ES-I3 (cell line): ENCODE measurements around the gene RIPK3.
"Not testable (repeated sequence)": the region's sequence is repeated elsewhere in the genome, so short reads cannot be mapped to it uniquely, and the experiment has no call there.

Experiments
- H3K36me3 ChIP-seq: 2 replicates; pipeline ENCODE4 v1.6.1; 2013; ENCODE audit warnings: mild to moderate bottlenecking, low read length, control low read depth, moderate library complexity; ENCODE audit not compliant: insufficient read depth
- H3K4me1 ChIP-seq: 2 replicates; pipeline ENCODE4 v1.6.1; 2013; ENCODE audit warnings: mild to moderate bottlenecking, control low read depth, low read length; ENCODE audit not compliant: insufficient read depth
- H3K9ac ChIP-seq: 2 replicates; pipeline ENCODE4 v1.6.1; 2013; ENCODE audit warnings: low read depth, mild to moderate bottlenecking, low read length, moderate library complexity
- H3K9me3 ChIP-seq: 2 replicates; pipeline ENCODE4 v1.6.1; 2013; ENCODE audit warnings: mild to moderate bottlenecking, low read length, moderate library complexity; ENCODE audit not compliant: control insufficient read depth, insufficient read depth

Gene RIPK3

GRCh38 chr14:24339284-24340151 lies at the start of gene RIPK3:
Gene RIPK3 (minus strand): TSS chr14:24339991. CDS start chr14:24339826, 165 bp downstream.
- Histone ChIP-seq H3K4me1 (peaks cover 6% of the 10 kb centered on the region; the same call in 1 of the 2 replicates), H3K36me3 (no peaks in the 10 kb centered on the region), H3K9ac (peak within 1 kb of the TSS; percentile 65), H3K9me3 (no peaks in the 10 kb centered on the region)

DNA sequence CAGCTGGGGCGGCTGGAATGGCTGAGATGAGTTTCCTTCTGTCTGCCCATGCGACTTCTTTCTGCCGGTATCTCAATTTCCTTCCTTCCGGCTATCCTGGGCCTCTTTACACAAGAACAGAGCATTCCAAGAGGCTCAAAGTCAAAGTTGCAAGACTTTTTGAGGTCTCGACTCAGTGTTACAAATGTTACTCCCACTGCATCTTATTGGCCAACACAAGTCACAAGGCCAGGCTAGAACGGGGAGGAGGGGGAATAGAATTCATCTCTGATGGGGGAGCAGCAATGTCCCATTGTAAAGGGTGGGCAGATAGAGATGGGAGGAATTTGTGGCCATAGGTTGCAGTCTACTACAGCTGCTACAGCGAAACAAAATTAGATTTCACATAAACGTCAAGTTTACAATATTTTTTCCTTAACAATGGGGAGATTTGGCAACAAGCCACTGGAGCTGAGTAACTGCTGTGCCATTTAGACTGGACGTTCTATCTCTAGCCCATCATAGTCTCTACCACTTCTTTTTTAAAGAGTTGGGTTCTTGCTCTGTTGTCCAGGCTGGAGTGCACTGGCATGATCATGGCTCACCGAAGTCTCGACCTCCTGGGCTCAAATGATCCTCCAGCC lies 49.5 kb upstream of the RIPK3 start:
- Histone ChIP-seq H3K9me3 (no peaks in the 10 kb centered on the region), H3K9ac (no peak overlapping the region), H3K36me3 (no peaks in the 10 kb centered on the region), H3K4me1 (peaks cover 18% of the 10 kb centered on the region; the same call in 1 of the 2 replicates)

- no peaks in the 10 kb centered on the region for H3K36me3 ChIP-seq
- H3K4me1 ChIP-seq = peaks cover 18% of the 10 kb centered on the region; the same call in 1 of the 2 replicates
- no peak overlapping the region for H3K9ac ChIP-seq
- H3K9me3 ChIP-seq = no peaks in the 10 kb centered on the region
Observed at GRCh38 chr14:24388474-24389179, 48.8 kb upstream of the RIPK3 start.

- H3K9me3 ChIP-seq, H3K9ac ChIP-seq, H3K36me3 ChIP-seq: not testable (repeated sequence)
- H3K4me1 ChIP-seq = peaks cover 14% of the 10 kb centered on the region; the same call in 1 of the 2 replicates
Observed at GRCh38 chr14:24387579-24387978, 47.8 kb upstream of the RIPK3 start.

GRCh38 chr14:24387009-24387345 lies 47.2 kb upstream of the RIPK3 start:
- peaks cover 11% of the 10 kb centered on the region; the same call in 1 of the 2 replicates for H3K4me1 ChIP-seq
- no peak overlapping the region for H3K9ac ChIP-seq
- H3K36me3 ChIP-seq = no peaks in the 10 kb centered on the region

DNA sequence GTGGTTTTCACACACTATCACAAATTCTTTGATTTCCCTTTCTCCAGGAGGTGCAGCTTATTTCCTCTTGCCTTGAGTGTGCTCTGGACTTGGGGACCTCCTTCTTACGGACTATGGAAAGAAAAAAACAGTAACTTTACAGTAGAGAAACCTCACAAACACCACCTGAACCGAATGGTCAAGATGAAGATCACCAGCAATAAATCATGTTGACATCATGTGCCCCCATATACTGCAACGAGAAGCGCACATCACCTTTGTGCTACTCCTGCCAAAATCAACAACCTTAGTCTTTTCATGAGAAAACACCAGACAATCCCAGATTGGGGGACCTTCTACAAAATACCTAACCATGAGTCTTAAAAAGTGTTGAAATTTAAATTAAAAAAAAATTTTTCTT lies 45.7 kb upstream of the RIPK3 start:
- no peak overlapping the region for H3K9ac ChIP-seq
- no peaks in the 10 kb centered on the region for H3K9me3 ChIP-seq
- peaks cover 24% of the 10 kb centered on the region for H3K4me1 ChIP-seq
- no peaks in the 10 kb centered on the region for H3K36me3 ChIP-seq

More at GRCh38 chr14:24387009-24387345, 47.2 kb upstream of the RIPK3 start:
- H3K9me3 ChIP-seq = no peaks in the 10 kb centered on the region

GRCh38 chr14:24384169-24384568 lies 44.4 kb upstream of the RIPK3 start:
- H3K4me1 ChIP-seq = peaks cover 27% of the 10 kb centered on the region
- no peaks in the 10 kb centered on the region for H3K9me3 ChIP-seq
- no peak overlapping the region for H3K9ac ChIP-seq
- no peaks in the 10 kb centered on the region for H3K36me3 ChIP-seq

- H3K9me3 ChIP-seq = no peaks in the 10 kb centered on the region
Observed at GRCh38 chr14:24382064-24382371, 42.2 kb upstream of the RIPK3 start.

GRCh38 chr14:24381363-24382063 lies 41.7 kb upstream of the RIPK3 start:
- H3K9ac ChIP-seq = no peak overlapping the region
- H3K36me3 ChIP-seq = no peaks in the 10 kb centered on the region
- no peaks in the 10 kb centered on the region for H3K9me3 ChIP-seq

More at GRCh38 chr14:24382064-24382371, 42.2 kb upstream of the RIPK3 start:
- Histone ChIP-seq H3K9ac (no peak overlapping the region), H3K36me3 (no peaks in the 10 kb centered on the region), H3K4me1 (peaks cover 25% of the 10 kb centered on the region)

DNA sequence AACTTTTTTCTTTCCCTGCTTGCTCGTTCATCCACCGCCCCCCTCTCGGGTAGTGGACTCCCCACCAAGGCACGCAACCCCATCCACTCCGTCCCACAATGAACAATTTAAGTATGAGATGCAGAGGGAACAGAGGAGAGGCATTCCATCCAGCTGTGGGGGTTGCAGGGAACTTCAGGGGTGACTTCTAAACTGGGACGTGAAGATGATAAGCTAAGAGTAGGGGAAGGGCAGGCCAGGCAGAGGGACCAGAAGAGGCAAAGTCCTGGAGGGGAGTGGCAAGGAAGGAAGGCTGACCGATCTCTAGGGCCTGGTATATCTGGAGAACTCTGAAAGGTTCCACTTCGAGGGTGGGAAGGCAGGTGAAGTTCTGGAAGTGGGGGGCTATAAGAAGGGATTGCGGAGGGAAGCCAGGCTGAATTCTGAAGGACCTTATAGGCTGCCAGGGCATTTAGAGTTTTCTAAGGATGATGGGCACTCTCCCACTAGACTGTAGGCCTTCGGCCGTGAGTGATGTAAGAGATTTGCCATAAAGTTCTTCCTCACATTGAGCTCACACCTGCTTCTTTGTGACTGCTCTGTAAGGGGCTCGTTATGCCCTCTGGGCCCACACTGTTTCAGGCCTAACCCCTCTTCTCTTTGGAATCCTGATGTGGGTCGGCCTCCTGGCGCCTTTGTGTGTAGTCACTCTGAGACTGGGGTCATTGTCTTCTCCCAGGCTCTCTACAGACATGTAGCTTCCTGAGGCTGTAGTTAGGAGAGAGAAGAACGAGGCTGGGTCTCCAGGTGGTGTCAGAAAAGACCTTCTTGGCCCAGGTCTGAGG lies 40.3 kb upstream of the RIPK3 start:
- no peaks in the 10 kb centered on the region for H3K9me3 ChIP-seq
- no peaks in the 10 kb centered on the region for H3K36me3 ChIP-seq
- H3K4me1 ChIP-seq = peaks cover 29% of the 10 kb centered on the region
- H3K9ac ChIP-seq = no peak overlapping the region

More at GRCh38 chr14:24381363-24382063, 41.7 kb upstream of the RIPK3 start:
- peaks cover 29% of the 10 kb centered on the region for H3K4me1 ChIP-seq

GRCh38 chr14:24378981-24379906 lies 39.5 kb upstream of the RIPK3 start:
- Histone ChIP-seq H3K9me3 (no peaks in the 10 kb centered on the region), H3K4me1 (peaks cover 29% of the 10 kb centered on the region), H3K36me3 (no peaks in the 10 kb centered on the region), H3K9ac (no peak overlapping the region)

GRCh38 chr14:24378327-24378726 lies 38.5 kb upstream of the RIPK3 start:
- H3K9me3 ChIP-seq = no peaks in the 10 kb centered on the region
- no peaks in the 10 kb centered on the region for H3K36me3 ChIP-seq
- no peak overlapping the region for H3K9ac ChIP-seq
- peaks cover 29% of the 10 kb centered on the region for H3K4me1 ChIP-seq

- Histone ChIP-seq H3K4me1 (peaks cover 29% of the 10 kb centered on the region), H3K9ac (no peak overlapping the region), H3K36me3 (no peaks in the 10 kb centered on the region; the same call in 1 of the 2 replicates), H3K9me3 (no peaks in the 10 kb centered on the region)
Observed at GRCh38 chr14:24377657-24378056, 37.9 kb upstream of the RIPK3 start.
